ENCODE results near the gene ROR1.

The ROR1 gene

DNA sequence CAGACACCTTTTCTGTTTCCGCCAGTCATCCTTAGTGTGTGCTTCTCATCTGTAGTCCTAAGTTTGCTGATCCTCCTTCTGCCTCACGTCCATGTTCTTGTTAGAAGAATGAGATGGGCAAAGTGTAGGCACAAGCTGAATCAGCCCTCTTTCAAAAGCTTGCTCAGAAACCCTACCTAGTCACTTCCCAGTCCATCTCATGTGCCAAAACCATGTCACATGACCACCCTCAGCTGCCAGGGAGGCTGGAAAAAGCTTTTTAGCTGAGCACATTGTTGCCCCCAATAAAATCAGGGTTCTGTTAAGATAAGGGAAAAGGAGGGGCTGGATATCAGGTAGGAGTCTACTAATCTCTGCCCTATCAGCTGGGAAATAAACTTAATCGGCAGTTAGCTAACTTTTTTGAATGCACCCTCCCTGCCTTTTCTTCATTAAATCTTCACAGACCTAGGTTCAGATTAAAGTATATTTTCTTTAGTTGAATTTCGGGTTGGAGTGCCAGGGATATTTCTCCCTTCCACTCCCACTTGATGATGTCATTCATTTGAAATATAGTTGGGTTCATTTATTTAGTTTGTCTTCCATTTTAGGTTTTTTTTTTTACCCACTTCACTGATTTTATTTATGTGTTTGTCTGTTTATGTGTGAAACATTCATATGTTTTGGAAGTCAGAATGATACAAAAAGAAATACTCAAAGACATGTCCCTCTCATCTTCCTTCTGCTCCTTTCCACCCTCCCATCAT lies 129.2 kb downstream of the ROR1 start:
- H3K9ac ChIP-seq (ENCODE audit: low read depth in 1 of 2, low read length in 2 of 2), result no peak overlapping the region
- H3K36me3 ChIP-seq (ENCODE audit: control insufficient read depth in 2 of 2, insufficient read depth in 2 of 2, low read length in 2 of 2), result no peaks in the 10 kb centered on the region
- H3K27me3 ChIP-seq (ENCODE audit: control insufficient read depth in 2 of 2, insufficient read depth in 2 of 2, low read length in 2 of 2), result no peaks in the 10 kb centered on the region
- no peaks in the 10 kb centered on the region for H3K9me3 ChIP-seq (ENCODE audit: control insufficient read depth in 2 of 2, low read length in 2 of 2)
- H3K4me3 ChIP-seq (ENCODE audit: low read length in 2 of 2), result no peak overlapping the region
- peaks cover 0 to 5% of the 10 kb centered on the region in 2 donors for H3K4me1 ChIP-seq (ENCODE audit: control insufficient read depth in 2 of 2, insufficient read depth in 2 of 2, low read length in 2 of 2)
- no peak overlapping the region for H3K27ac ChIP-seq (ENCODE audit: low read depth in 2 of 2, low read length in 2 of 2)

GRCh38 chr1:63903947-63904610 lies 130.3 kb downstream of the ROR1 start:
- Histone ChIP-seq H3K9ac (ENCODE audit: low read depth in 1 of 2, low read length in 2 of 2) (no peak overlapping the region), H3K4me3 (ENCODE audit: low read length in 2 of 2) (no peak overlapping the region), H3K36me3 (ENCODE audit: control insufficient read depth in 2 of 2, insufficient read depth in 2 of 2, low read length in 2 of 2) (no peaks in the 10 kb centered on the region), H3K27me3 (ENCODE audit: control insufficient read depth in 2 of 2, insufficient read depth in 2 of 2, low read length in 2 of 2) (no peaks in the 10 kb centered on the region), H3K4me1 (ENCODE audit: control insufficient read depth in 2 of 2, insufficient read depth in 2 of 2, low read length in 2 of 2) (peaks cover 0 to 5% of the 10 kb centered on the region in 2 donors), H3K27ac (ENCODE audit: low read depth in 2 of 2, low read length in 2 of 2) (no peak overlapping the region), H3K9me3 (ENCODE audit: control insufficient read depth in 2 of 2, low read length in 2 of 2) (no peaks in the 10 kb centered on the region)

DNA sequence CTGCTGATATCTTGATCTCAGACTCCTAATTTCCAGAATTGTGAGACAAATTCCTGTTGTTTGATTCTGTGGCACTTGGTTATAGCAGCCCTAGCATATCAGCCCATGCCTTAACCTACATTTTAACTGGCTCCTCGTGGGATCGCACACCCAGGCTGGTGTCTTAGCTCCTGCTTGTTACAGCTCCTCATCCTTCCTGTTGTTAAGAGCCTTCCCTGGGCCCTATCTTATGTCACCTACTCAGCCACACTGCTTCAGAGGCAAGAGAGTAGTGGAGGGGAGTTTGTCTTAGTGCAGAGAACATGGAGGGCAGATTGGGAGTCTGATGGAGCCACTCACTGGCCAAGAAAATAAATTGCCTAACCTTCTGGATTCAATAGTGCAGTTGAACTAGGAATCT lies 131.0 kb downstream of the ROR1 start:
- H3K36me3 ChIP-seq (ENCODE audit: control insufficient read depth in 2 of 2, insufficient read depth in 2 of 2, low read length in 2 of 2), result no peaks in the 10 kb centered on the region
- H3K4me3 ChIP-seq (ENCODE audit: low read length in 2 of 2), result no peak overlapping the region
- H3K4me1 ChIP-seq (ENCODE audit: control insufficient read depth in 2 of 2, insufficient read depth in 2 of 2, low read length in 2 of 2), result peaks cover 0 to 5% of the 10 kb centered on the region in 2 donors
- no peaks in the 10 kb centered on the region for H3K9me3 ChIP-seq (ENCODE audit: control insufficient read depth in 2 of 2, low read length in 2 of 2)
- no peak overlapping the region for H3K27ac ChIP-seq (ENCODE audit: low read depth in 2 of 2, low read length in 2 of 2)
- no peaks in the 10 kb centered on the region for H3K27me3 ChIP-seq (ENCODE audit: control insufficient read depth in 2 of 2, insufficient read depth in 2 of 2, low read length in 2 of 2)
- no peak overlapping the region for H3K9ac ChIP-seq (ENCODE audit: low read depth in 1 of 2, low read length in 2 of 2)

DNA sequence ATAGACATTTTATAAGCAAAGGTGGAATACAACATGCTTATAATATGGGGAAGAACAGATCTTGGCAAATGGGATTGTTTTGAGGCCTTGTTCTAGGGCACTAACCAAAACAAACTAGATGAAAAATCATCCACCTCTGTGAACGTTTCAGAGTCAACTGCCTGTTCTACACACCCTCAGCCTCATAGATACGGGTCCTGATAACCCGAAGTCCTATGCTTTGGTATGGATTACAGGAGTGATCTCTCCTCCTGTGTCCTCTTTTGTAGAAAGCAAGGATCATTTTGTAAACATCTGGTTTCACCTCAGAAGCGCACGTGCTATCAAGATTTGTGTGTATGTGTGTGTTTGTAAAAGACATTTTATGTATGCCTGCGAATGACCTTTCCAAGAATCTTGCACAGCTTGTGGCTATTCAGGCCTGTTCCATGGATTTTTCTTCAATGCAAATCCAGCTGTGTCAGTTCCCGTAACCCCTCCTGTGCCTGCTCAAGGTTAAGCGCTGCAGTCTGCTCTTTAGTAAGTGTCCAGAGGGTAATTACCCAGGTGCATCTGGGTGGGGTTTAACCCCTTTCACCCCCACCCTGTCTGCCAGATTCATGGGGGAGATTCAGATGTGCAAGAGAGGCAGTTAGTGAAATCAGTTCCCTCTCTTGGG lies 132.4 kb downstream of the ROR1 start:
- Histone ChIP-seq H3K9ac (ENCODE audit: low read depth in 1 of 2, low read length in 2 of 2) (no peak overlapping the region), H3K4me1 (ENCODE audit: control insufficient read depth in 2 of 2, insufficient read depth in 2 of 2, low read length in 2 of 2) (peaks cover 0 to 5% of the 10 kb centered on the region in 2 donors)

DNA sequence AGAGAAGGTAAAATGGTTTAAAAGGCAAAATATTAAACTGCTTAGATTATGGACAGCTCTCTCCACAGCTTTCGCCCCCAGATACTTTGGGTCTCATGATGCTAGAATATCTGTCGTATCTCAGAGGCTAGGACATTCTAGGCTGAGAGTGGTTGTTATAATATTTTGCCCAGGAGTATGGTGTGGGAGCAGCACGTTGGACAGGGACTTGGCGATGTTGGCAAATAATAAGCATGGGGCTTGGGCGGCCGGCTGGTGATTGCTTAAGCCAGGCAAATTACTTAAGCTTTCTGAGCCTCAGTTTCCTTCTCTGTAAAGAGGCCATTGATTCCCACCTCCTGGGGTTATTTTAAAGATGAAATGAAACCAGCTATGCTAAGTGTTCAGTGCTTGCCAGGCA lies 133.2 kb downstream of the ROR1 start:
- no peak overlapping the region for H3K4me3 ChIP-seq (ENCODE audit: low read length in 2 of 2)
- H3K27me3 ChIP-seq (ENCODE audit: control insufficient read depth in 2 of 2, insufficient read depth in 2 of 2, low read length in 2 of 2), result no peaks in the 10 kb centered on the region
- H3K4me1 ChIP-seq (ENCODE audit: control insufficient read depth in 2 of 2, insufficient read depth in 2 of 2, low read length in 2 of 2), result peaks cover 0 to 5% of the 10 kb centered on the region in 2 donors
- no peaks in the 10 kb centered on the region for H3K36me3 ChIP-seq (ENCODE audit: control insufficient read depth in 2 of 2, insufficient read depth in 2 of 2, low read length in 2 of 2)
- no peak overlapping the region for H3K9ac ChIP-seq (ENCODE audit: low read depth in 1 of 2, low read length in 2 of 2)
- H3K27ac ChIP-seq (ENCODE audit: low read depth in 2 of 2, low read length in 2 of 2), result no peak overlapping the region
- H3K9me3 ChIP-seq (ENCODE audit: control insufficient read depth in 2 of 2, low read length in 2 of 2), result no peaks in the 10 kb centered on the region

More for the DNA sequence above, 132.4 kb downstream of the ROR1 start:
- Histone ChIP-seq H3K9me3 (ENCODE audit: control insufficient read depth in 2 of 2, low read length in 2 of 2) (no peaks in the 10 kb centered on the region), H3K4me3 (ENCODE audit: low read length in 2 of 2) (no peak overlapping the region), H3K27me3 (ENCODE audit: control insufficient read depth in 2 of 2, insufficient read depth in 2 of 2, low read length in 2 of 2) (no peaks in the 10 kb centered on the region), H3K36me3 (ENCODE audit: control insufficient read depth in 2 of 2, insufficient read depth in 2 of 2, low read length in 2 of 2) (no peaks in the 10 kb centered on the region), H3K27ac (ENCODE audit: low read depth in 2 of 2, low read length in 2 of 2) (no peak overlapping the region)

GRCh38 chr1:63908016-63908415 lies 134.2 kb downstream of the ROR1 start:
- Histone ChIP-seq H3K36me3 (ENCODE audit: control insufficient read depth in 2 of 2, insufficient read depth in 2 of 2, low read length in 2 of 2) (no peaks in the 10 kb centered on the region), H3K4me1 (ENCODE audit: control insufficient read depth in 2 of 2, insufficient read depth in 2 of 2, low read length in 2 of 2) (peaks cover 0 to 1% of the 10 kb centered on the region in 2 donors), H3K9ac (ENCODE audit: low read depth in 1 of 2, low read length in 2 of 2) (no peak overlapping the region), H3K9me3 (ENCODE audit: control insufficient read depth in 2 of 2, low read length in 2 of 2) (no peaks in the 10 kb centered on the region), H3K27me3 (ENCODE audit: control insufficient read depth in 2 of 2, insufficient read depth in 2 of 2, low read length in 2 of 2) (no peaks in the 10 kb centered on the region), H3K27ac (ENCODE audit: low read depth in 2 of 2, low read length in 2 of 2) (no peak overlapping the region), H3K4me3 (ENCODE audit: low read length in 2 of 2) (no peak overlapping the region)

- no peaks in the 10 kb centered on the region for H3K9me3 ChIP-seq (ENCODE audit: control insufficient read depth in 2 of 2, low read length in 2 of 2)
- H3K4me1 ChIP-seq (ENCODE audit: control insufficient read depth in 2 of 2, insufficient read depth in 2 of 2, low read length in 2 of 2), result peaks cover 0 to 5% of the 10 kb centered on the region in 2 donors
- no peaks in the 10 kb centered on the region for H3K36me3 ChIP-seq (ENCODE audit: control insufficient read depth in 2 of 2, insufficient read depth in 2 of 2, low read length in 2 of 2)
- no peak overlapping the region for H3K27ac ChIP-seq (ENCODE audit: low read depth in 2 of 2, low read length in 2 of 2)
- no peaks in the 10 kb centered on the region for H3K27me3 ChIP-seq (ENCODE audit: control insufficient read depth in 2 of 2, insufficient read depth in 2 of 2, low read length in 2 of 2)
- no peak overlapping the region for H3K9ac ChIP-seq (ENCODE audit: low read depth in 1 of 2, low read length in 2 of 2)
- no peak overlapping the region for H3K4me3 ChIP-seq (ENCODE audit: low read length in 2 of 2)
Observed at GRCh38 chr1:63909526-63909925, 135.7 kb downstream of the ROR1 start.

- no peaks in the 10 kb centered on the region for H3K9me3 ChIP-seq (ENCODE audit: control insufficient read depth in 2 of 2, low read length in 2 of 2)
- H3K27ac ChIP-seq (ENCODE audit: low read depth in 2 of 2, low read length in 2 of 2), result no peak overlapping the region
- no peak overlapping the region for H3K4me3 ChIP-seq (ENCODE audit: low read length in 2 of 2)
- H3K36me3 ChIP-seq (ENCODE audit: control insufficient read depth in 2 of 2, insufficient read depth in 2 of 2, low read length in 2 of 2), result no peaks in the 10 kb centered on the region
- no peaks in the 10 kb centered on the region for H3K27me3 ChIP-seq (ENCODE audit: control insufficient read depth in 2 of 2, insufficient read depth in 2 of 2, low read length in 2 of 2)
- peaks cover 0 to 11% of the 10 kb centered on the region in 2 donors for H3K4me1 ChIP-seq (ENCODE audit: control insufficient read depth in 2 of 2, insufficient read depth in 2 of 2, low read length in 2 of 2)
- H3K9ac ChIP-seq (ENCODE audit: low read depth in 1 of 2, low read length in 2 of 2), result no peak overlapping the region
Observed at GRCh38 chr1:63911049-63911448, 137.2 kb downstream of the ROR1 start.

GRCh38 chr1:63912643-63913042 lies 138.8 kb downstream of the ROR1 start:
- no peaks in the 10 kb centered on the region for H3K9me3 ChIP-seq (ENCODE audit: control insufficient read depth in 2 of 2, low read length in 2 of 2)
- no peak overlapping the region for H3K4me3 ChIP-seq (ENCODE audit: low read length in 2 of 2)
- H3K27ac ChIP-seq (ENCODE audit: low read depth in 2 of 2, low read length in 2 of 2), result no peak overlapping the region
- H3K27me3 ChIP-seq (ENCODE audit: control insufficient read depth in 2 of 2, insufficient read depth in 2 of 2, low read length in 2 of 2), result no peaks in the 10 kb centered on the region
- no peak overlapping the region for H3K9ac ChIP-seq (ENCODE audit: low read depth in 1 of 2, low read length in 2 of 2)
- H3K36me3 ChIP-seq (ENCODE audit: control insufficient read depth in 2 of 2, insufficient read depth in 2 of 2, low read length in 2 of 2), result no peaks in the 10 kb centered on the region
- H3K4me1 ChIP-seq (ENCODE audit: control insufficient read depth in 2 of 2, insufficient read depth in 2 of 2, low read length in 2 of 2), result peaks cover 0 to 13% of the 10 kb centered on the region in 2 donors

GRCh38 chr1:63913533-63913932 lies 139.7 kb downstream of the ROR1 start:
- Histone ChIP-seq H3K9ac (ENCODE audit: low read depth in 1 of 2, low read length in 2 of 2) (no peak overlapping the region), H3K36me3 (ENCODE audit: control insufficient read depth in 2 of 2, insufficient read depth in 2 of 2, low read length in 2 of 2) (no peaks in the 10 kb centered on the region), H3K4me1 (ENCODE audit: control insufficient read depth in 2 of 2, insufficient read depth in 2 of 2, low read length in 2 of 2) (peaks cover 0 to 13% of the 10 kb centered on the region in 2 donors), H3K27me3 (ENCODE audit: control insufficient read depth in 2 of 2, insufficient read depth in 2 of 2, low read length in 2 of 2) (no peaks in the 10 kb centered on the region), H3K9me3 (ENCODE audit: control insufficient read depth in 2 of 2, low read length in 2 of 2) (no peaks in the 10 kb centered on the region), H3K4me3 (ENCODE audit: low read length in 2 of 2) (no peak overlapping the region), H3K27ac (ENCODE audit: low read depth in 2 of 2, low read length in 2 of 2) (no peak overlapping the region)

All from mucosa of rectum (tissue), 2 donors.